Measurements from ENCODE around the gene PLEKHG7.

- TF ChIP-seq CTCF (IDR thresholded peaks at IDR 0.05 in 2 of 3, conservative IDR thresholded peaks at IDR 0.05 in 1 of 3; ENCODE audit: control insufficient read depth in 2 of 3, extremely low read depth in 1 of 3, insufficient read depth in 1 of 3, low read depth in 3 of 3, low read length in 3 of 3) (no peak), ATF2 (IDR thresholded peaks at IDR 0.05; ENCODE audit: low read length) (no peak), BHLHE40 (IDR thresholded peaks at IDR 0.05; ENCODE audit: borderline replicate concordance in 1 of 2, low read depth in 2 of 2, low read length in 1 of 2) (no peak), CREM (IDR thresholded peaks at IDR 0.05; ENCODE audit: low read depth) (no peak), EZH2 (IDR thresholded peaks at IDR 0.05; ENCODE audit: borderline replicate concordance, control insufficient read depth, low read depth, low read length) (no peak), POLR2A (IDR thresholded peaks at IDR 0.05; ENCODE audit: low read depth, low read length) (no peak), TARDBP (IDR thresholded peaks at IDR 0.05; ENCODE audit: borderline replicate concordance) (no peak), SMC3 (IDR thresholded peaks at IDR 0.05; ENCODE audit: borderline replicate concordance, low read length) (no peak), POLR2AphosphoS5 (IDR thresholded peaks at IDR 0.05; ENCODE audit: low read length) (no peak), FOS (IDR thresholded peaks at IDR 0.05; ENCODE audit: borderline replicate concordance, extremely low read depth, insufficient read length) (no peak), CHD2 (IDR thresholded peaks at IDR 0.05; ENCODE audit: borderline replicate concordance, low read depth, low read length) (no peak), TCF12 (IDR thresholded peaks at IDR 0.05; ENCODE audit: low read depth, low read length) (no peak), CEBPB (IDR thresholded peaks at IDR 0.05; ENCODE audit: borderline replicate concordance in 1 of 2, low read depth in 2 of 2, low read length in 2 of 2) (no peak)
Observed at GRCh38 chr12:92730758-92731157, 28.0 kb downstream of the PLEKHG7 start.
